ENCODE data around the gene SCAF1.

The SCAF1 gene

DNA sequence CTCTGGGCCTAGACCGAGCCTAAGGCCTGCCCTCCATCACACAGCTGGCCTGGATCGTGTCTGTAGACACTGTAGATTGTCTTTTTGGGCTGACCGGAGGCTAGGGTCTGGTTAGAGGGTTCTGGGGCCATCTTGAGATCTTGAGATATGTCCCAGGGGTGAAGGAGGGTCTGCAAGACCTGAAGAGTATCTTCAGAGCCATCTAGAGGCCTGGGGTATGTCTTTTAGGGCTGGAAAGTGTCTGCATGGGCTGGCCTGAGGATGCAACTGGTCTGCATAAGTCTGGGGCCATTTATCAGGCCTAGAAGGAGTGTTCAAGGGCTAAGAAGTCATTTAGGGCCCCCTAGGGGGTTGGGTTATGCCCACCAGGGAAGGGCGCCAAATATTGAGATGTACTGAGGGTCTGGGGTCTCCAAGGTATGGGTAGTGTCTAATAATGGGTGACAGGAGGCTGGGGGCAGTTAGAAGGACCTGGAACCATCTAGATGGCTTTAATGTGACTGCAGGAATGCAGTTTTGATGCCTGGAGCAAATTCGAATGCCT is 555 bp downstream of the SCAF1 start:
- in situ Hi-C loops (cut with HindIII; ENCODE audit: low pct_unique_long_range_greater_than_20kb, low sequenced_read_pairs), result no loop called here
- no peak for TF ChIP-seq JUND (IDR thresholded peaks at IDR 0.05; ENCODE audit: low read depth)
- no peak for DNase-seq (ENCODE audit: low read depth in 1 of 2, low spot score in 1 of 2)

GRCh38 chr19:49643466-49643865 is 1.5 kb downstream of the SCAF1 start:
- TF ChIP-seq JUND (IDR thresholded peaks at IDR 0.05; ENCODE audit: low read depth), result no peak
- DNase-seq (ENCODE audit: low read depth in 1 of 2, low spot score in 1 of 2), result no peak
- in situ Hi-C loops (cut with HindIII; ENCODE audit: low pct_unique_long_range_greater_than_20kb, low sequenced_read_pairs), result no loop called here

DNA sequence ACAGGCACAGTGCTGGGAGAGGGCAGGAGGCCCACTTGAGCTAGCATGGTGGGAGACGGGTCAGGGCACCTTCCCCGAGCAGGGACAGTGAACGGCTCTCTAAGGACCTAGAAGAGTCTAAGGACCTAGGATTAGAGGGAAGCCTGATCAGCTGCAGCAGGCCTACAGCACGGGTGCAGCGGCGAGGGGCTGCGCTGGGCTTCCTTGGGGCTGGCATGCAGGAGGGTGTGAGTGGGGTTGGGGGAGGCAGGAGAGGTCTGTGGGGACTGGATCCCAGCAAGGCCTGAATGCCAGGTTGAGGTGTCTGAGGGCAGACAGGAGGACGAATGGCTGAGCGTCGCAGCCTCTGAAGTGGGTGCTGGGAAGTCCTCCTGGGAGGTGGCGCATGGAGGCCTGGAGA is 3.6 kb downstream of the SCAF1 start:
- TF ChIP-seq JUND (IDR thresholded peaks at IDR 0.05; ENCODE audit: low read depth), result no peak
- no peak for DNase-seq (ENCODE audit: low read depth in 1 of 2, low spot score in 1 of 2)
- in situ Hi-C loops (cut with HindIII; ENCODE audit: low pct_unique_long_range_greater_than_20kb, low sequenced_read_pairs), result no loop called here

DNA sequence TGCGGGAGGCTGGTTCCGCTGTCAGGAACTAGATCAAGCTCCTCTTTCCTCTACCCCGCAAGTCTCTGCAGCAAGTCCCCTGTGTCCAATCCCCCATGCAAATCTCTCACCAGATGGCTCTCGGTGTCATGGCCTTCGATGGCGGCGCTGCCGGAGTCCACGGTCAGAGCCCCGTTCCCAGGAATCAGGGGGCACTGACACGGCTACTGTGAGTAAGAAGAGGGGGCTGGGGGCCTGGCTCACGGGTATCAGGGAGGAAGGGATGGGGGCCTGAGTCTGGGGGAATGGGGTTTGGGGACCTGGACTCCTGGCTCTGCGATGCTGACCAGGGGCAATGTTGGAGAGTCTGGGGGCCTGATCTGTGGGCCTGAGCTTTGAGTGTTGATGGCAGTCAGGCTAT is 4.0 kb downstream of the SCAF1 start:
- in situ Hi-C loops (cut with HindIII; ENCODE audit: low pct_unique_long_range_greater_than_20kb, low sequenced_read_pairs), result no loop called here
- TF ChIP-seq JUND (IDR thresholded peaks at IDR 0.05; ENCODE audit: low read depth), result no peak
- no peak for DNase-seq (ENCODE audit: low read depth in 1 of 2, low spot score in 1 of 2)

DNA sequence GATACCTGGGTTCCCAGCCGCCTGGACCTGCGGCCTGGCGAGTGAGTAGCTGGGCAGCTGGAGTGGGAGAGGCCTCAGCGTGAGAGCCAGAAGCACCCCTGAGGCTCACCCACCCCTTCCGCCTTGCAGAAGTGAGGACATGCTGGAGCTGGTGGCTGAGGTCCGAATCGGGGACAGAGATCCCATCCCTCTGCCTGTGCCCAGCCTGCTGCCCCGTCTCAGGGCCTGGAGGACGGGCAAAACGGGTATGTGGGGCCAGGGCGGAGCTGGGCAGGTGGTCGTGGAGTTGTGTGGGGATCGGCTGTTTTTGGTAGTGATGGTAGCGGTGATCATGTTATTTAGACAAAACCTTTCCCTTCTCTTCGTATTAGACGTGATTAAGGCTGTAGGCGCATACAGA is 4.6 kb downstream of the SCAF1 start:
- in situ Hi-C loops (cut with HindIII; ENCODE audit: low pct_unique_long_range_greater_than_20kb, low sequenced_read_pairs), result no loop called here
- TF ChIP-seq JUND (IDR thresholded peaks at IDR 0.05; ENCODE audit: low read depth), result no peak
- no peak for DNase-seq (ENCODE audit: low read depth in 1 of 2, low spot score in 1 of 2)

DNA sequence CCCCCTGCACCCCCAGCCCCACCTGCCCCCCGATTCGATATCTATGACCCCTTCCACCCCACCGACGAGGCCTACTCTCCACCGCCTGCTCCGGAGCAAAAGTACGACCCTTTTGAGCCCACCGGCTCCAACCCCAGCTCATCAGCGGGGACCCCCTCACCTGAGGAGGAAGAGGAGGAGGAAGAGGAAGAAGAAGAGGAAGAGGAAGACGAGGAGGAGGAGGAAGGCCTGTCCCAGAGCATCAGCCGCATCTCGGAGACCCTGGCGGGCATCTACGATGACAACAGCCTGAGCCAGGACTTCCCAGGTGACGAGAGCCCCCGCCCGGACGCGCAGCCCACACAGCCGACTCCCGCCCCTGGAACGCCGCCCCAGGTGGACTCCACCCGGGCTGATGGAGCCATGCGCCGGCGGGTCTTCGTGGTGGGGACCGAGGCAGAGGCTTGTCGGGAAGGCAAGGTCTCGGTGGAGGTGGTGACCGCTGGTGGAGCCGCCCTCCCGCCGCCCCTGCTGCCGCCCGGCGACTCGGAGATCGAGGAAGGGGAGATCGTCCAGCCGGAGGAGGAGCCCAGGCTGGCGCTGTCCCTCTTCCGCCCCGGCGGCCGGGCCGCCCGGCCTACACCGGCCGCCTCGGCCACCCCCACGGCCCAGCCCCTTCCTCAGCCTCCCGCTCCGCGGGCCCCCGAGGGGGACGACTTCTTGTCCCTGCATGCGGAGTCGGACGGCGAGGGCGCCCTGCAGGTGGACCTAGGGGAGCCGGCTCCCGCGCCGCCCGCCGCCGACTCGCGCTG is 9.2 kb downstream of the SCAF1 start:
- no peak for DNase-seq (ENCODE audit: low read depth in 1 of 2, low spot score in 1 of 2)
- TF ChIP-seq JUND (IDR thresholded peaks at IDR 0.05; ENCODE audit: low read depth), result no peak
- in situ Hi-C loops (cut with HindIII; ENCODE audit: low pct_unique_long_range_greater_than_20kb, low sequenced_read_pairs), result no loop called here

DNA sequence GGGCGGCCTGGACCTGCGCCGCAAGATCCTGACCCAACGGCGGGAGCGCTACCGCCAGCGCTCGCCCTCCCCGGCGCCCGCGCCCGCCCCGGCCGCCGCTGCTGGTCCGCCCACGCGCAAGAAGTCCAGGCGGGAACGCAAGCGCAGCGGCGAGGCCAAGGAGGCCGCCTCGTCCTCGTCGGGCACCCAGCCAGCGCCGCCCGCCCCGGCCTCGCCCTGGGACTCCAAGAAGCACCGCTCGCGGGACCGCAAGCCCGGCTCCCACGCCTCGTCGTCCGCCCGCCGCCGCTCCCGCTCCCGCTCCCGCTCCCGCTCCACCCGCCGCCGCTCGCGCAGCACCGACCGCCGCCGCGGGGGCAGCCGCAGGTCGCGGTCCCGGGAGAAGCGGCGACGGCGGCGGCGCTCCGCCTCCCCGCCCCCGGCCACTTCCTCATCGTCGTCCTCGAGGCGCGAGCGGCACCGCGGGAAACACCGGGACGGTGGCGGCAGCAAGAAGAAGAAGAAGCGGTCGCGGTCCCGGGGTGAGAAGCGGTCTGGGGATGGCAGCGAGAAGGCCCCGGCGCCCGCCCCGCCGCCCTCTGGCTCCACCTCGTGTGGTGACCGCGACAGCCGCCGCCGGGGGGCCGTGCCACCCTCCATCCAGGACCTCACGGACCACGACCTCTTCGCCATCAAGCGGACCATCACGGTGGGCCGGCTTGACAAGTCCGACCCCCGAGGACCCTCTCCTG is 10.0 kb downstream of the SCAF1 start:
- no peak for TF ChIP-seq JUND (IDR thresholded peaks at IDR 0.05; ENCODE audit: low read depth)
- DNase-seq (ENCODE audit: low read depth in 1 of 2, low spot score in 1 of 2), result no peak
- in situ Hi-C loops (cut with HindIII; ENCODE audit: low pct_unique_long_range_greater_than_20kb, low sequenced_read_pairs), result no loop called here

DNA sequence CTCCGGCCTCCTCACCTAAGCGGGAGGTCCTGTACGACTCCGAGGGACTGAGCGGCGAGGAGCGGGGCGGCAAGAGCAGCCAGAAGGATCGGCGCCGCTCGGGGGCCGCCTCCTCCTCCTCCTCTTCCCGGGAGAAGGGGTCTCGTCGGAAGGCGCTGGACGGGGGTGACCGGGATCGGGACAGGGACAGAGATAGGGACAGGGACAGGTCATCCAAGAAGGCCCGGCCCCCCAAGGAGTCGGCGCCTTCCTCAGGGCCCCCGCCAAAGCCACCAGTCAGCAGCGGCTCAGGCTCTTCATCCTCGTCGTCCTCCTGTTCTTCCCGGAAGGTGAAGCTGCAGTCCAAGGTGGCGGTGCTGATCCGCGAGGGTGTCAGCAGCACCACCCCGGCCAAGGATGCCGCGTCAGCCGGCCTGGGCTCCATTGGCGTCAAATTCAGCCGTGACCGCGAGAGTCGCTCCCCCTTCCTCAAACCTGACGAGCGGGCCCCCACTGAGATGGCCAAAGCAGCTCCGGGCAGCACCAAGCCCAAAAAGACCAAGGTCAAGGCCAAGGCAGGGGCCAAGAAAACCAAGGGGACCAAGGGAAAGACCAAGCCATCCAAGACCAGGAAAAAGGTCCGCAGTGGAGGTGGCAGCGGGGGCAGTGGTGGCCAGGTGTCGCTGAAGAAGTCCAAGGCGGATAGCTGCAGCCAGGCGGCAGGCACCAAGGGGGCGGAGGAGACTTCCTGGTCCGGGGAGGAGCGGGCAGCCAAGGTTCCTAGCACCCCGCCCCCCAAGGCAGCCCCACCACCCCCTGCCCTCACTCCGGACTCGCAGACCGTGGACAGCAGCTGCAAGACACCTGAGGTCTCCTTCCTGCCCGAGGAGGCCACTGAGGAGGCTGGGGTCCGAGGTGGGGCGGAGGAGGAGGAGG is 10.8 kb downstream of the SCAF1 start:
- TF ChIP-seq JUND (IDR thresholded peaks at IDR 0.05; ENCODE audit: low read depth), result no peak
- DNase-seq (ENCODE audit: low read depth in 1 of 2, low spot score in 1 of 2), result no peak
- in situ Hi-C loops (cut with HindIII; ENCODE audit: low pct_unique_long_range_greater_than_20kb, low sequenced_read_pairs), result no loop called here

DNA sequence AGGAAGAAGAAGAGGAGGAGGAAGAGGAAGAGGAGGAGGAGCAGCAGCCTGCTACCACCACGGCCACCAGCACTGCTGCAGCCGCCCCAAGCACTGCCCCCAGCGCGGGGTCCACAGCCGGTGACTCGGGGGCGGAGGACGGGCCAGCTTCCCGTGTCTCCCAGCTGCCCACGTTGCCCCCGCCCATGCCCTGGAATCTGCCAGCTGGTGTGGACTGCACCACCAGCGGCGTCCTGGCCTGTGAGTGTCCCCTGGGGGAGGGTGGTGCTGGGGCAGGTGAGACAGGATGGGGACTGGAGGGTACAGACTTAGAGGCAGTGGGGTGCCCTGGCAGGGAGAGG is 11.4 kb downstream of the SCAF1 start:
- in situ Hi-C loops (cut with HindIII; ENCODE audit: low pct_unique_long_range_greater_than_20kb, low sequenced_read_pairs), result no loop called here
- no peak for TF ChIP-seq JUND (IDR thresholded peaks at IDR 0.05; ENCODE audit: low read depth)
- no peak for DNase-seq (ENCODE audit: low read depth in 1 of 2, low spot score in 1 of 2)

- DNase-seq (ENCODE audit: low read depth in 1 of 2, low spot score in 1 of 2), result no peak
- no peak for TF ChIP-seq JUND (IDR thresholded peaks at IDR 0.05; ENCODE audit: low read depth)
- in situ Hi-C loops (cut with HindIII; ENCODE audit: low pct_unique_long_range_greater_than_20kb, low sequenced_read_pairs), result no loop called here
Measured at GRCh38 chr19:49654581-49654980, 12.6 kb downstream of the SCAF1 start.

GRCh38 chr19:49655570-49656455 is 13.8 kb downstream of the SCAF1 start:
- in situ Hi-C loops (cut with HindIII; ENCODE audit: low pct_unique_long_range_greater_than_20kb, low sequenced_read_pairs), result no loop called here
- DNase-seq (ENCODE audit: low read depth in 1 of 2, low spot score in 1 of 2), result no peak
- TF ChIP-seq JUND (IDR thresholded peaks at IDR 0.05; ENCODE audit: low read depth), result no peak
